Activated B cell treated with CpG ODN at 0.5 μM for 24 hours (primary cell): Measurements from ENCODE around the gene FAM199X. TPM values are rescaled to one million over a fixed set of nuclear protein-coding genes. Genes with fewer than 3 reads are reported as not detected.
"Not testable (repeated sequence)": the region's sequence is repeated elsewhere in the genome, so short reads cannot be mapped to it uniquely, and the experiment has no call there.

Experiments used
- ATAC-seq: fragments of 200-7000 bp; cut with Tn5 transposase; one replicate; pipeline ENCODE4 v1.10.0; 2021; ENCODE audit warnings: low read depth, mild to moderate bottlenecking, moderate library complexity
- CTCF ChIA-PET: fragments of 350-600 bp; sonication (Branson Sonifier 250); formaldehyde crosslinking; loops from one replicate; lab custom pipeline; 2021; ENCODE audit warnings: antibody characterized with exemption; lab: Charles Lee
- POLR2A ChIA-PET: fragments of 350-600 bp; sonication (Branson Sonifier 250); formaldehyde crosslinking; loops from one replicate; lab custom pipeline; 2021; ENCODE audit warnings: antibody characterized with exemption; lab: Charles Lee
- DNase-seq: peaks from one replicate; pipeline ENCODE4 v3.0.0; 2022
- H3K27ac Mint-ChIP-seq: one replicate; pipeline ENCODE4 v1.8.0; 2020; ENCODE audit warnings: mixed read lengths
- H3K27me3 Mint-ChIP-seq: one replicate; pipeline ENCODE4 v1.8.0; 2021; ENCODE audit warnings: mixed read lengths
- H3K36me3 Mint-ChIP-seq: one replicate; pipeline ENCODE4 v1.8.0; 2021; ENCODE audit warnings: low read depth, mixed read lengths
- H3K4me1 Mint-ChIP-seq: one replicate; pipeline ENCODE4 v1.8.0; 2021; ENCODE audit warnings: mixed read lengths
- H3K4me3 Mint-ChIP-seq: one replicate; pipeline ENCODE4 v1.8.0; 2020; ENCODE audit warnings: mild to moderate bottlenecking, mixed read lengths
- H3K9me3 Mint-ChIP-seq: one replicate; pipeline ENCODE4 v1.8.0; 2020; ENCODE audit warnings: mixed read lengths
- CTCF ChIP-seq: fragments of 200-600 bp; IDR thresholded peaks from one replicate; pipeline ENCODE4 v1.8.0; 2022; ENCODE audit warnings: antibody characterized with exemption, mild to moderate bottlenecking
- intact Hi-C: fragments of 100-400 bp; cut with micrococcal nuclease; formaldehyde crosslinking; loops from one replicate; pipeline ENCODE4 v1.15.1; 2024
- total RNA-seq: library from RNA; stranded (reverse); gene quantifications from 2 replicates; pipeline ENCODE4 v1.2.3, GENCODE V29; 2022

The FAM199X gene
- total RNA-seq, 1 donor from 2014 or later = 14.3 TPM

- no peaks in the 10 kb centered on the region for H3K9me3 Mint-ChIP-seq
- intact Hi-C loops = no loop called here
- H3K36me3 Mint-ChIP-seq = peaks cover 13% of the 10 kb centered on the region
- H3K4me1 Mint-ChIP-seq = no peaks in the 10 kb centered on the region
- ATAC-seq (no peak), DNase-seq (no peak)
- no peak overlapping the region for H3K4me3 Mint-ChIP-seq
- no peak for TF ChIP-seq CTCF
- POLR2A ChIA-PET = no interaction called here
- H3K27me3 Mint-ChIP-seq = no peaks in the 10 kb centered on the region
- no peak overlapping the region for H3K27ac Mint-ChIP-seq
- CTCF ChIA-PET = interaction anchor here (0.7 to 1.4 kb wide), 4 partner anchors 8 to 727 kb away, joined by 3 to 5 read pairs (median 4); no protein-coding TSS in a partner anchor
Measured at GRCh38 chrX:104195489-104196084, 29.3 kb downstream of the FAM199X start.

GRCh38 chrX:104205548-104205947, 39.3 kb downstream of the FAM199X start:
- TF ChIP-seq CTCF = no peak
- ChIA-PET POLR2A (no interaction called here), CTCF (no interaction called here)
- Mint-ChIP-seq H3K9me3 (no peaks in the 10 kb centered on the region), H3K4me1 (no peaks in the 10 kb centered on the region), H3K36me3 (no peaks in the 10 kb centered on the region), H3K27me3 (no peaks in the 10 kb centered on the region), H3K4me3 (no peak overlapping the region), H3K27ac (no peak overlapping the region)
- DNase-seq (no peak), ATAC-seq (no peak)
- intact Hi-C loops = no loop called here

GRCh38 chrX:104211187-104211586, 44.9 kb downstream of the FAM199X start:
- CTCF ChIA-PET = no interaction called here
- Mint-ChIP-seq H3K27ac (no peak overlapping the region), H3K27me3 (no peaks in the 10 kb centered on the region), H3K36me3 (no peaks in the 10 kb centered on the region), H3K4me3 (no peak overlapping the region), H3K4me1 (no peaks in the 10 kb centered on the region), H3K9me3 (no peaks in the 10 kb centered on the region)
- TF ChIP-seq CTCF = no peak
- DNase-seq = no peak
- intact Hi-C loops = no loop called here
- POLR2A ChIA-PET = no interaction called here
- ATAC-seq = no peak

GRCh38 chrX:104230060-104230459, 63.8 kb downstream of the FAM199X start:
- DNase-seq, H3K27ac Mint-ChIP-seq, H3K4me3 Mint-ChIP-seq, H3K36me3 Mint-ChIP-seq, H3K9me3 Mint-ChIP-seq, intact Hi-C loops, CTCF ChIA-PET, H3K27me3 Mint-ChIP-seq, POLR2A ChIA-PET, ATAC-seq, H3K4me1 Mint-ChIP-seq: not testable (repeated sequence)

Other genes starting within 250 kb of the FAM199X start
- 9.6 and 9.8 TPM in 2 replicates for gene TMSB15B, start 203.8 kb upstream of the FAM199X start, total RNA-seq
- gene H2BW1, start 152.7 kb upstream of the FAM199X start, total RNA-seq = not detected in 2 replicates
- gene H2BW2, start 126.5 kb upstream of the FAM199X start, total RNA-seq = 0.11 TPM in 1 of 2 replicates, not detected in the other
- 2.0 and 2.3 TPM in 2 replicates for gene TMSB15C, start 90.2 kb upstream of the FAM199X start, total RNA-seq
- 2.2 and 3.4 TPM in 2 replicates for gene ZCCHC18, start 53.9 kb upstream of the FAM199X start, total RNA-seq
- gene SLC25A53, start 9.4 kb upstream of the FAM199X start, total RNA-seq = 9.6 and 11.6 TPM in 2 replicates
- gene ESX1, start 88.5 kb downstream of the FAM199X start, total RNA-seq = not detected in 2 replicates